CD14-positive monocyte (primary cell): ENCODE measurements around the gene PIK3IP1. TPM values are rescaled to one million over a fixed set of nuclear protein-coding genes. Genes with fewer than 3 reads are reported as not detected.

Source experiments
- DNase-seq, 3 donors: peaks; one replicate each; pipeline ENCODE4 v3.0.0-alpha.2; 2011 to 2022
- H2AFZ ChIP-seq: 2 replicates; pipeline ENCODE4 v1.6.0; 2012; ENCODE audit warnings: mild to moderate bottlenecking, low read depth, low read length, inconsistent platforms; ENCODE audit not compliant: insufficient read depth, poor library complexity, severe bottlenecking
- H3K27ac ChIP-seq, 2 donors: 1 replicate in 1 of 2; 2 replicates in 1 of 2; pipeline ENCODE4 v1.5.1; 2012 to 2013; ENCODE audit warnings: low read length in 2 of 2, control low read depth in 1 of 2, inconsistent platforms in 1 of 2, low read depth in 1 of 2, mild to moderate bottlenecking in 1 of 2
- H3K27me3 ChIP-seq, 2 donors: one replicate each; pipeline versions ENCODE4 v1.6.0 to v1.6.1; 2011 to 2013; ENCODE audit warnings: low read length in 2 of 2; ENCODE audit not compliant: control insufficient read depth in 2 of 2, insufficient read depth in 2 of 2
- H3K36me3 ChIP-seq, 2 donors: replicated peaks in 1 of 2; 1 replicate in 1 of 2; 2 replicates in 1 of 2; pipeline versions ENCODE4 v1.5.1 to v1.6.1; 2012 to 2013; ENCODE audit warnings: low read length in 2 of 2, control low read depth in 1 of 2, inconsistent platforms in 1 of 2, mild to moderate bottlenecking in 1 of 2; ENCODE audit not compliant: insufficient read depth in 2 of 2, control insufficient read depth in 1 of 2
- H3K4me1 ChIP-seq, 2 donors: 1 replicate in 1 of 2; 2 replicates in 1 of 2; pipeline versions ENCODE4 v1.5.1 to v1.6.1; 2012 to 2013; ENCODE audit warnings: low read length in 2 of 2, control low read depth in 1 of 2, inconsistent platforms in 1 of 2, mild to moderate bottlenecking in 1 of 2, moderate library complexity in 1 of 2; ENCODE audit not compliant: insufficient read depth in 2 of 2, control insufficient read depth in 1 of 2
- H3K4me2 ChIP-seq: replicated peaks from 2 replicates; pipeline ENCODE3; 2012; ENCODE audit warnings: low read length, moderate library complexity, mild to moderate bottlenecking; ENCODE audit not compliant: poor library complexity, severe bottlenecking; ENCODE audit errors: extremely low read depth
- H3K4me3 ChIP-seq, 3 experiments: fragments of 200-600 bp in 1 of 3; sonication (generic) in 1 of 3; replicated peaks in 1 of 3; 1 replicate in 2 of 3; 2 replicates in 1 of 3; pipeline ENCODE4 v1.5.1; 2011 to 2013; ENCODE audit warnings: low read length in 3 of 3, mild to moderate bottlenecking in 3 of 3, control low read depth in 2 of 3, low read depth in 2 of 3, inconsistent platforms in 1 of 3, moderate library complexity in 1 of 3
- H3K79me2 ChIP-seq: 2 replicates; pipeline ENCODE4 v1.6.0; 2012; ENCODE audit warnings: mild to moderate bottlenecking, control low read depth, inconsistent platforms, low read length, moderate library complexity; ENCODE audit not compliant: insufficient read depth
- H3K9ac ChIP-seq: 2 replicates; pipeline ENCODE4 v1.6.0; 2017; ENCODE audit warnings: low read length, mild to moderate bottlenecking; ENCODE audit not compliant: insufficient read depth, poor library complexity, severe bottlenecking
- H3K9me3 ChIP-seq, 2 donors: replicated peaks in 1 of 2; 1 replicate in 1 of 2; 2 replicates in 1 of 2; pipeline versions ENCODE4 v1.5.1 to v1.6.1; 2012 to 2013; ENCODE audit warnings: low read length in 2 of 2, control low read depth in 1 of 2; ENCODE audit not compliant: control insufficient read depth in 1 of 2, insufficient read depth in 1 of 2
- H4K20me1 ChIP-seq: 2 replicates; pipeline ENCODE4 v1.6.0; 2012; ENCODE audit warnings: mild to moderate bottlenecking, low read length, control low read depth, moderate library complexity; ENCODE audit not compliant: insufficient read depth
- H3K27ac Mint-ChIP-seq, 7 donors: one replicate each; pipeline ENCODE4 v1.8.0; 2020; ENCODE audit warnings: mild to moderate bottlenecking in 7 of 7, mixed read lengths in 7 of 7, moderate library complexity in 6 of 7, inconsistent platforms in 2 of 7
- H3K27me3 Mint-ChIP-seq, 3 donors: one replicate each; pipeline ENCODE4 v1.8.0; 2021 to 2022; ENCODE audit warnings: low read depth in 3 of 3, mild to moderate bottlenecking in 3 of 3, mixed read lengths in 3 of 3, moderate library complexity in 3 of 3, inconsistent platforms in 1 of 3
- H3K36me3 Mint-ChIP-seq, 2 donors: one replicate each; pipeline ENCODE4 v1.8.0; 2020; ENCODE audit warnings: mixed read lengths in 2 of 2, inconsistent platforms in 1 of 2, mild to moderate bottlenecking in 1 of 2
- H3K4me1 Mint-ChIP-seq: one replicate; pipeline ENCODE4 v1.8.0; 2020; ENCODE audit warnings: mild to moderate bottlenecking, mixed read lengths
- H3K4me3 Mint-ChIP-seq, 2 donors: one replicate each; pipeline ENCODE4 v1.8.0; 2020; ENCODE audit warnings: mild to moderate bottlenecking in 2 of 2, mixed read lengths in 2 of 2, moderate library complexity in 1 of 2
- H3K9me3 Mint-ChIP-seq, 7 donors: one replicate each; pipeline ENCODE4 v1.8.0; 2020 to 2022; ENCODE audit warnings: mixed read lengths in 7 of 7, mild to moderate bottlenecking in 6 of 7, moderate library complexity in 6 of 7, inconsistent platforms in 2 of 7
- WGBS: methylation state at CpG from one replicate; pipeline ENCODE4 v1.1.5; 2013; ENCODE audit warnings: missing lambda C conversion rate; ENCODE audit not compliant: insufficient coverage; 5-methylcytosine and 5-hydroxymethylcytosine counted together
- intact Hi-C, 2 donors: fragments of 100-400 bp; cut with micrococcal nuclease; formaldehyde crosslinking; loops; one replicate each; pipeline versions ENCODE4 v1.15.0 to v1.15.1; 2023
- polyA plus RNA-seq, 3 donors: library from polyadenylated mRNA; depleted of rRNA in 1 of 3; unstranded in 2 of 3; stranded (reverse) in 1 of 3; fragments of 300-500 nt in 2 of 3; fragments of >200 nt in 1 of 3; fragmentation: Illumina TruSeq in 2 of 3; gene quantifications; 1 replicate in 2 of 3; 2 replicates in 1 of 3; pipeline ENCODE4 v1.2.3, GENCODE V29; 2012 to 2021
- TF ChIP-seq, protein P1 (sequence below): fragments of 200-600 bp; IDR thresholded peaks from one replicate; pipeline ENCODE4 v1.8.0; 2022; ENCODE audit warnings: antibody characterized with exemption, mild to moderate bottlenecking

Gene PIK3IP1
- polyA plus RNA-seq, 3 donors = 21.8 to 37.3 (median 21.9) TPM

DNA sequence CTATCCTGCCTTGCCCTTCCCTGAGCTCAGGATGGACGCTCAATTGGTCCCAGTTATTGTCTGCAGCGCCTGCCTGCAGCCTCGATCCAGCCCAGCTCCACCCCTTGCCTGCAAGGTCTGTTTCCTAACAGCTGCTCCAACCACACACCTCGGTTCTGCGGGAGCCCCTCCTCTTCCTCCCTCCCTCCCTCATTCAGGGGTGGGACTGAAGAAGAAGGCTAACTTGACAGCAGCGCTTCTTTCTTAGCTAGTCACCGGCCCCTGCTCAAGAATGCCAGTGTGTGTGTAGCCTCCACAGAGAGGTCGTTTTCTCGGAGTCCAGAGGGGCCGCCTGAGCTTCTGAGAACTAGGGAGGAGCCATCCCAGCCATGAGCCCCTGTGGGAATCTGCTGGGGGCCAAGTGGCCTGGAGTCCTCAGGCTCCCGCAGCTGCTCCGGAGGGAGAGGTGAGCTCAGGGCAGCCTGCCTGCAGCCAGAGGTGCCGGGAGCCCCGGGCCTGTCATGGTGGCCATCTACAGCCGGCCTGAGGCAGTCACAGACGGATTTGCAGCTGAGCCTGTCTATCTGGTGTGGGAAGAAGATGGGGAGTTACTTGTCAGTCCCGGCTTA, 44.0 kb downstream of the PIK3IP1 start:
- Histone ChIP-seq H3K4me3 (peak overlapping the region in 1 of 3 experiments; percentile 41), H3K36me3 (peaks cover 0 to 53% of the 10 kb centered on the region in 2 donors), H3K27me3 (no peaks in the 10 kb centered on the region), H3K79me2 (peaks cover 16% of the 10 kb centered on the region), H4K20me1 (peaks cover 39% of the 10 kb centered on the region), H3K9ac (peak overlapping the region; percentile 19), H2AFZ (peak overlapping the region; percentile 6), H3K9me3 (no peaks in the 10 kb centered on the region), H3K27ac (peak overlapping the region in 1 of 2 donors; percentile 40), H3K4me1 (peaks cover 11 to 13% of the 10 kb centered on the region in 2 donors), H3K4me2 (peak overlapping the region; percentile 52)
- Mint-ChIP-seq H3K27me3 (peaks cover 0 to 2% (median 2%) of the 10 kb centered on the region in 3 donors), H3K9me3 (peaks cover 0 to 1% (median 0%) of the 10 kb centered on the region in 7 donors), H3K27ac (peak overlapping the region in 5 of 7 donors; percentile 10 to 77 (median 59)), H3K4me1 (peaks cover 17% of the 10 kb centered on the region), H3K4me3 (peak overlapping the region; percentile 45 to 75), H3K36me3 (peaks cover 24 to 27% of the 10 kb centered on the region in 2 donors)
- WGBS = 49% methylated on average over 13 of the region's 17 CpGs
- TF ChIP-seq, protein P1, sequence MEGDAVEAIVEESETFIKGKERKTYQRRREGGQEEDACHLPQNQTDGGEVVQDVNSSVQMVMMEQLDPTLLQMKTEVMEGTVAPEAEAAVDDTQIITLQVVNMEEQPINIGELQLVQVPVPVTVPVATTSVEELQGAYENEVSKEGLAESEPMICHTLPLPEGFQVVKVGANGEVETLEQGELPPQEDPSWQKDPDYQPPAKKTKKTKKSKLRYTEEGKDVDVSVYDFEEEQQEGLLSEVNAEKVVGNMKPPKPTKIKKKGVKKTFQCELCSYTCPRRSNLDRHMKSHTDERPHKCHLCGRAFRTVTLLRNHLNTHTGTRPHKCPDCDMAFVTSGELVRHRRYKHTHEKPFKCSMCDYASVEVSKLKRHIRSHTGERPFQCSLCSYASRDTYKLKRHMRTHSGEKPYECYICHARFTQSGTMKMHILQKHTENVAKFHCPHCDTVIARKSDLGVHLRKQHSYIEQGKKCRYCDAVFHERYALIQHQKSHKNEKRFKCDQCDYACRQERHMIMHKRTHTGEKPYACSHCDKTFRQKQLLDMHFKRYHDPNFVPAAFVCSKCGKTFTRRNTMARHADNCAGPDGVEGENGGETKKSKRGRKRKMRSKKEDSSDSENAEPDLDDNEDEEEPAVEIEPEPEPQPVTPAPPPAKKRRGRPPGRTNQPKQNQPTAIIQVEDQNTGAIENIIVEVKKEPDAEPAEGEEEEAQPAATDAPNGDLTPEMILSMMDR = no peak
- intact Hi-C loops = no loop called here
- peak; percentile 37 to 50 (median 47) for DNase-seq

DNA sequence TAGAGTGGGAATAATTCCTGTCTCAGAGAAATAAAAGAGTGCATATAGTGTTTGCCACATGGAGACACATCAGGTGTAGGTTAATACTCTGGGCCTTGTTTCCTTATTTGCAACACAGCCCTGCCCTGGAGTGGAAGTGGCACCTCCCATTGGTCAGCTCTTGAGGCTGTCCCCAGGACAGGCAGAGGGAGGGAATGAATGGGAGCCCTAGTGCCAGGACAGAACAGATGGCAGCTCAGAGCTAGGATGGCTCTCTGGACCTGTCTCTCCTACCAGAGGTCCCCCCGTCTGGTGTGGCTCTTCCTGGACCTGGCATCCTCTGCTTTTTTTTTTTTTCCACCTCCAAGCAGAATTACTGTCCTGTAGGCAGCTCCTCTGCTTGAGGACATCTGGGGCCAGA, 44.6 kb downstream of the PIK3IP1 start:
- Histone ChIP-seq H3K36me3 (peaks cover 0 to 53% of the 10 kb centered on the region in 2 donors), H3K9ac (peak overlapping the region; percentile 19), H3K4me3 (peak overlapping the region in 1 of 3 experiments; percentile 41), H3K4me1 (peaks cover 11 to 13% of the 10 kb centered on the region in 2 donors), H2AFZ (peak overlapping the region; percentile 6), H3K9me3 (no peaks in the 10 kb centered on the region), H4K20me1 (peaks cover 39% of the 10 kb centered on the region), H3K27me3 (no peaks in the 10 kb centered on the region), H3K4me2 (peak overlapping the region; percentile 52), H3K79me2 (peaks cover 16% of the 10 kb centered on the region), H3K27ac (peak overlapping the region in 1 of 2 donors; percentile 40)
- WGBS = no CpG with 5 or more reads among the region's 1 CpG
- peaks cover 0 to 2% (median 2%) of the 10 kb centered on the region in 3 donors for H3K27me3 Mint-ChIP-seq
- H3K27ac Mint-ChIP-seq = peak overlapping the region in 2 of 7 donors; percentile 46 to 59
- TF ChIP-seq, protein P1 = no peak
- H3K4me1 Mint-ChIP-seq = peaks cover 17% of the 10 kb centered on the region
- DNase-seq = no peak
- H3K9me3 Mint-ChIP-seq = peaks cover 0 to 1% (median 0%) of the 10 kb centered on the region in 7 donors
- peak overlapping the region; percentile 45 to 75 for H3K4me3 Mint-ChIP-seq
- intact Hi-C loops = no loop called here
- peaks cover 26 to 32% of the 10 kb centered on the region in 2 donors for H3K36me3 Mint-ChIP-seq
